ENCODE data around the gene PDPK1. TPM values are rescaled to one million over a fixed set of nuclear protein-coding genes. Genes with fewer than 3 reads are reported as not detected.

Gene PDPK1
- total RNA-seq, 3 donors from 2014 or later (not counting 1 experiment from before 2014, with no cell fraction given), result 63.1 to 80.7 (median 73.5) TPM

GRCh38 chr16:2592786-2593185, 55.0 kb downstream of the PDPK1 start:
- no peak for TF ChIP-seq CTCF (IDR thresholded peaks at IDR 0.05)
- peaks cover 50% of the 10 kb centered on the region for H3K36me3 ChIP-seq (ENCODE audit: control insufficient read depth, insufficient read depth, low read length)
- no peaks in the 10 kb centered on the region for H3K36me3 Mint-ChIP-seq
- H3K4me3 ChIP-seq (ENCODE audit: low read length), result no peak overlapping the region
- 94% methylated on average over 16 of the region's 16 CpGs for WGBS (ENCODE audit: insufficient coverage)
- DNase-seq (no peak), ATAC-seq (no peak)
- no peaks in the 10 kb centered on the region for H3K27me3 Mint-ChIP-seq (ENCODE audit: low read depth in 2 of 2)
- H3K27me3 ChIP-seq (ENCODE audit: control insufficient read depth, insufficient read depth, low read length), result no peaks in the 10 kb centered on the region
- intact Hi-C loops (cut with micrococcal nuclease), result no loop called here
- peaks cover 13% of the 10 kb centered on the region for H3K4me1 ChIP-seq (ENCODE audit: control insufficient read depth, insufficient read depth, low read length)
- peaks cover 17% of the 10 kb centered on the region in 2 donors for H3K4me1 Mint-ChIP-seq
- no peaks in the 10 kb centered on the region for H3K9me3 Mint-ChIP-seq
- no peak overlapping the region for H3K4me3 Mint-ChIP-seq
- H3K27ac ChIP-seq (ENCODE audit: low read length), result no peak overlapping the region
- no peaks in the 10 kb centered on the region for H3K9me3 ChIP-seq (ENCODE audit: control insufficient read depth, insufficient read depth, low read length)
- peak overlapping the region in 1 of 2 donors; percentile 79 for H3K27ac Mint-ChIP-seq

DNA sequence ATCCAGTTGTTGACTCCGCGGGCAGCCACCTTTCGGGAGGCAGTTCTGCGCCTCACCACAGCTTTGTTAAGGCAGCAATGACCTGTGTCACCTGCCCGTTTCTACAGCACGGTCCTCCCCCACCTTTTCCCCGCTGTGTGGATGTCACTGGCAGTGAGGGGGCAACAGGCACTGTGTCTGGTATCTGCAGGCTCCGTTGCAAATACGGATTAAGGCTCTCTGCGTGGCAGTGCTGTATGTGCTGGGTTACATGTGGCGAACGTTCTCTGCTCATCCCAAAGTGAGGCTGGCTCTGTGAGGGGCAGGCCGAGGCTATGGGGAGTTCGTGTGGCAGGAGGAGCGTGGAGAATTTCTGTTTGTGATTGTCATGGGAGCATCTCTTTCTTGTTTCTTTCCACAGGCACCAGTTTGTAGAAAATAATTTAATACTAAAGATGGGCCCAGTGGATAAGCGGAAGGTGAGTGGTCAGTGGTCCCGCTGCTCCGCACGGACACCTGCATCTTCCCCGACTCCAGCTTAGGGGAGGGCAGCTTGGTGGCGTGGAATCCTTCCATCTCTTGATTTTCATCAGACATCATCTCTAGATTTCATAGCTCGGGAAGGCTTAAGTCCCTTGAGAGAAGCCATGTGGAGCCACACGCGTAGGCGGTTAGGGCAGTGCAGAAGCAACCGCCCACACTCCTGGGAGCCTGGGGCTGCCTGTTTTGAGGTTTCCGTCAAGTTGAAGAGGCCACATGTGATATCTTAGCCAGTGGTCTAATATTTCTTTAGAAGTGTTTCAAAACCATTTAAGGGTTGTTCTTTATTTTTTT, 57.8 kb downstream of the PDPK1 start:
- H3K27me3 Mint-ChIP-seq (ENCODE audit: low read depth in 2 of 2), result no peaks in the 10 kb centered on the region
- no peak for DNase-seq
- Histone ChIP-seq H3K36me3 (ENCODE audit: control insufficient read depth, insufficient read depth, low read length) (peaks cover 39% of the 10 kb centered on the region), H3K27ac (ENCODE audit: low read length) (no peak overlapping the region), H3K4me3 (ENCODE audit: low read length) (no peak overlapping the region), H3K4me1 (ENCODE audit: control insufficient read depth, insufficient read depth, low read length) (peaks cover 13% of the 10 kb centered on the region), H3K27me3 (ENCODE audit: control insufficient read depth, insufficient read depth, low read length) (no peaks in the 10 kb centered on the region), H3K9me3 (ENCODE audit: control insufficient read depth, insufficient read depth, low read length) (no peaks in the 10 kb centered on the region)
- H3K4me1 Mint-ChIP-seq, result peaks cover 13 to 17% of the 10 kb centered on the region in 2 donors
- 91% methylated on average over 27 of the region's 27 CpGs for WGBS (ENCODE audit: insufficient coverage)
- no peaks in the 10 kb centered on the region for H3K36me3 Mint-ChIP-seq
- no peak overlapping the region for H3K4me3 Mint-ChIP-seq
- TF ChIP-seq CTCF (IDR thresholded peaks at IDR 0.05), result no peak
- H3K27ac Mint-ChIP-seq, result no peak overlapping the region
- intact Hi-C loops (cut with micrococcal nuclease), result no loop called here
- no peaks in the 10 kb centered on the region for H3K9me3 Mint-ChIP-seq
- ATAC-seq, result no peak

GRCh38 chr16:2596747-2597559, 59.1 kb downstream of the PDPK1 start:
- no peak overlapping the region for H3K27ac ChIP-seq (ENCODE audit: low read length)
- Mint-ChIP-seq H3K27ac (no peak overlapping the region), H3K36me3 (no peaks in the 10 kb centered on the region), H3K4me3 (no peak overlapping the region), H3K27me3 (ENCODE audit: low read depth in 2 of 2) (no peaks in the 10 kb centered on the region), H3K4me1 (peaks cover 13 to 14% of the 10 kb centered on the region in 2 donors), H3K9me3 (no peaks in the 10 kb centered on the region)
- intact Hi-C loops (cut with micrococcal nuclease), result no loop called here
- ATAC-seq (no peak), DNase-seq (no peak)
- H3K4me3 ChIP-seq (ENCODE audit: low read length), result no peak overlapping the region
- H3K27me3 ChIP-seq (ENCODE audit: control insufficient read depth, insufficient read depth, low read length), result no peaks in the 10 kb centered on the region
- 97% methylated on average over 24 of the region's 24 CpGs for WGBS (ENCODE audit: insufficient coverage)
- H3K36me3 ChIP-seq (ENCODE audit: control insufficient read depth, insufficient read depth, low read length), result peaks cover 34% of the 10 kb centered on the region
- TF ChIP-seq CTCF (IDR thresholded peaks at IDR 0.05), result no peak
- H3K4me1 ChIP-seq (ENCODE audit: control insufficient read depth, insufficient read depth, low read length), result peaks cover 13% of the 10 kb centered on the region
- no peaks in the 10 kb centered on the region for H3K9me3 ChIP-seq (ENCODE audit: control insufficient read depth, insufficient read depth, low read length)

Measured in natural killer cell (primary cell).